ENCODE measurements around the gene NOPCHAP1. TPM values are rescaled to one million over a fixed set of nuclear protein-coding genes. Genes with fewer than 3 reads are reported as not detected.
"Not testable (repeated sequence)": the region's sequence is repeated elsewhere in the genome, so short reads cannot be mapped to it uniquely, and the experiment has no call there.

The NOPCHAP1 gene, protein sequence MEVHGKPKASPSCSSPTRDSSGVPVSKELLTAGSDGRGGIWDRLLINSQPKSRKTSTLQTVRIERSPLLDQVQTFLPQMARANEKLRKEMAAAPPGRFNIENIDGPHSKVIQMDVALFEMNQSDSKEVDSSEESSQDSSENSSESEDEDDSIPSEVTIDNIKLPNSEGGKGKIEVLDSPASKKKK
- 9.8 and 10.2 TPM in 2 replicates for total RNA-seq (2014; rRNA removed; shearing (Covaris generic))

DNA sequence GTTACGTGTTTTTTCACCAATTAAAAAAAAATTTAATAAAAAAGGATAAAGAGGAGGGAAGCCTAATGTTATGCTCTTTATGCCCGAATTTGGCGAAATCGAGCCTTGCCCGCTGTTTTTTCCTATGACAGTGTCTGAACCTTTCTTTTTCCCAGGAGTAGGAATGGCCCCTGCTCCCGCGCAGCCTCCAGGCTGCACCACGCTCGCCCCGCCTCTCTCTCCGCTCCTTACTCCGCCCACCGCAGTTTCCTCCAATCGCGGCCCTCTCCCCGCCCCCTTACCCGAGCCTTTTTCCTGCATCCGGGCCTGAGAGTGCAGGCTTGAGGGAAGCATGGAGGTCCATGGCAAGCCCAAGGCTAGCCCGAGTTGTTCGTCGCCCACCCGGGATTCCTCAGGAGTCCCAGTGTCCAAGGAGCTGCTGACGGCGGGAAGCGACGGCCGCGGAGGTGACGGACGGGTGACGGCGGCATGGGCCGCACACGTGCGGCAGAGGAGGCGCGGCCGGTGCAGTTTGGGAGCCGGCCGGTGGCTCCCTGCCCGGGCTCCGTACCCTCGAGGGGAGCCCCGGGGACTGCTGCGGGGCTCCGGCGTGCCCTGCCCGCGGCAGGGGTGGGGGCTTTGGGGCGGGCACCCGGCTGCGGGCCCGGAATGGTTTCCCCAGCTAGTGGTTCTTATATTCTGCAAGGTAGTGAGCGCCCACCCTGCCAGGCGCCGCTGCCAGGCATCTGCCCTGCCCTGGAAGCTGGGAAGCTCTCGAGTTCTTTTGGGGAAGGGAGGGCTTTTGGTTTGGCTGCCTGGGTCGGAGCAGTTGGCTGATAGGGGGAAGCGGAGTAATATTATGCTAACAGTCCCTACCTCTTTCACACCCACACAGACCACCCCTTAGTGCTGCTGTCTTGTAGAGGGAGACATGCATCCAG is at the start of gene NOPCHAP1:
NOPCHAP1 (plus strand) TSS at position 295 of the 920 bp plus-strand sequence; CDS start at position 332, 37 bp downstream.
- Histone ChIP-seq H3K36me3 (peaks cover 25% of the 10 kb centered on the region), H3K4me3 (peak within 1 kb of the TSS; percentile 98), H3K4me1 (peaks cover 8% of the 10 kb centered on the region; the same call in 1 of the 2 replicates), H3K27me3 (no peaks in the 10 kb centered on the region), H3K27ac (peak within 1 kb of the TSS; percentile 69), H3K9me3 (replicated peaks) (no peaks in the 10 kb centered on the region; the same call in 1 of the 2 replicates)
- DNase-seq: peak; percentile 92 to 94

DNA sequence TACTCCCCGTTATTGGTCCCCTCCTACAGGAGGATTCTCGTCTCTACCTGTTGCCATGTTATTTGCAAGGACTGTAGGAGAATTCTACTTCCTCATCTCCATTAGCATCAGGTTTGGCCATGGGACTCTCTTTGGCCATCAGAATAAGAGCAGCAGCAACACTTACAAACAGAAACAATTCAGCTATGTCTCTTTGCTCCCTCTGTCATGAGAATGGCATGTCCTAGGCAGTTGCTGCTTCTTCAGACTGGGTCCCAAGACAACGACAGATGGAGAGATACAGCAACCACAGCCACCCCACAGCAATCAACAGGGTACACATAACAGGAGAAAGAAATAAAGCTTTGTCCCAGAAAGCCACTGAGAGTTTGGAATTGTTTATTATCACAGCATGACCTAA is 47.7 kb upstream of the NOPCHAP1 start:
- DNase-seq: peak in 1 of 2 experiments; percentile 16
- no peak overlapping the region for H3K27ac ChIP-seq
- no peaks in the 10 kb centered on the region for H3K9me3 ChIP-seq (replicated peaks)
- no peak overlapping the region for H3K4me3 ChIP-seq
- H3K36me3 ChIP-seq: no peaks in the 10 kb centered on the region
- no peaks in the 10 kb centered on the region for H3K27me3 ChIP-seq
- H3K4me1 ChIP-seq: no peaks in the 10 kb centered on the region

DNA sequence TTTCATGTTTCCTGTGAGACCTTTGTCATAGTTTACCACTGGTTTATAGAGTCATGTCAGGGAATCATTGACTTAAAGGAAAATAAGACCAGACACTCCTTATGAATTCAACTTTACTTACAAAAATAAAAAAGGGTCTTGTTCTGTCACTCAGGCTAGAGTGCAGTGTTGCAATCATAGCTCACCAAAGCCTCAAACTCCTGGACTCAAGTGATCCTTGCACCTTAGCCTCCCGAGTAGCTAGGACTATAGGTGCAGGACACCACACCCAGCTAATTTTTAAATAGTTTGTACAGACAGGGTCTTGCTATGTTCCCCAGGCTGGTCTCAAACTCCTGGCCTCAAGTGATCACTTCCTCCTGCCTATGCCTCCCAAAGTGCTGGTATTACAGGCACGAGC is 47.0 kb upstream of the NOPCHAP1 start:
- H3K4me1 ChIP-seq: no peaks in the 10 kb centered on the region
- no peaks in the 10 kb centered on the region for H3K36me3 ChIP-seq
- H3K9me3 ChIP-seq (replicated peaks): no peaks in the 10 kb centered on the region
- no peak overlapping the region for H3K27ac ChIP-seq
- no peak overlapping the region for H3K4me3 ChIP-seq
- H3K27me3 ChIP-seq: no peaks in the 10 kb centered on the region
- no peak for DNase-seq

DNA sequence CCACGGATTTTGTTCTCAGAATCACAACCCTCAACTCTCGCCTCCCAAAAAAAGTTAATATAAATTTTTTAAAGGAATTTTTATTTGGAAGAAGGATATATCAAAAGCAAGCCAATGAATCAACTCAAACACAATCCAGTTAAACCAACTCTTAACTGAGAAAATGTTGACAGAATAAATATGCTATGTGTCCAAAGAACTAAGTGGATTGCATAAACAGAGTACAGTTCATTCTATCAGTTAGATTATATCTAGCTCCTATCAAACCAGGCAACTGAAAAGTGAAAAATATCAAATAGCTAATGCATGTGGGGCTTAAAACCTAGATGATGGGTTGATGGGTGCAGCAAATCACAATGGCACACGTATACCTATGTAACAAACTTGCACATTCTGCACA is 44.7 kb upstream of the NOPCHAP1 start:
- Histone ChIP-seq H3K27me3 (no peaks in the 10 kb centered on the region), H3K4me3 (no peak overlapping the region), H3K9me3 (replicated peaks) (no peaks in the 10 kb centered on the region), H3K4me1 (no peaks in the 10 kb centered on the region), H3K36me3 (no peaks in the 10 kb centered on the region), H3K27ac (no peak overlapping the region)
- no peak for DNase-seq

DNA sequence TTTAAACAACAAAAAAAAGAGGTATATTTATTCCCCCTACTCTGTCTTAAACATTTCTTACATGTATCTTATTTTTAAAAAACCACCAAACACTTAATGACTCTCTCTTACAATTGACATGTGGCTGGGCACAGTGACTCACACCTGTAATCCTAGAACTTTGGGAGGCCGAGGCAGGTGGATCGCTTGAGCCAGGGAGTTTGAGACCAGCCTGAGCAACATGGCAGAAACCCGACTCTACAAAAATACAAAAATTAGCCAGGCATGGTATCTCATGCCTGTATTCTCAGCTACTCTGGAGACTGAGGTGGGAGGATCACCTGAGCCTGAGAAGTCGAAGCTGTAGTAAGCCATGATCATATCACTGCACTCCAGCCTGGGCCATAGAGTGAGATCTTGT is 44.0 kb upstream of the NOPCHAP1 start:
- H3K27ac ChIP-seq: no peak overlapping the region
- H3K4me1 ChIP-seq: no peaks in the 10 kb centered on the region
- no peak for DNase-seq
- no peak overlapping the region for H3K4me3 ChIP-seq
- H3K27me3 ChIP-seq: no peaks in the 10 kb centered on the region
- H3K9me3 ChIP-seq (replicated peaks): no peaks in the 10 kb centered on the region
- H3K36me3 ChIP-seq: no peaks in the 10 kb centered on the region

DNA sequence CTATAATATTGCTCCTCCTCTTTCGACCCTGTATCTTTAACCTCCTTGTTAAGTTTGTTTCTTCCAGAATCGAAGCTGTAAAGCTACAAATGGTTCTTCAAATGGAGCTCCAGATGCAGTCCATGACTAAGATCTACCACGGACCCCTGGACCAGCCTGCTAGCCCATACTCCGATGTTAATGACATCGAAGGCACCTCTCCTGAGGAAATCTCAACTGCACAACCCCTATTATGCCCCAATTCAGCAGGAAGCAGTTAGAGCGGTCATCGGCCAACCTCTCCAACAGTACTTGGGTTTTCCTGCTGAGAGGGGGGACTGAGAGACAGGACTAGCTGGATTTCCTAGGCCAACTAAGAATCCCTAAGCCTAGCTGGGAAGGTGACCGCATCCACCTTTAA is 42.7 kb upstream of the NOPCHAP1 start:
- not testable (repeated sequence) for H3K27me3 ChIP-seq; DNase-seq; H3K27ac ChIP-seq; H3K4me3 ChIP-seq; H3K36me3 ChIP-seq; H3K9me3 ChIP-seq (replicated peaks); H3K4me1 ChIP-seq

DNA sequence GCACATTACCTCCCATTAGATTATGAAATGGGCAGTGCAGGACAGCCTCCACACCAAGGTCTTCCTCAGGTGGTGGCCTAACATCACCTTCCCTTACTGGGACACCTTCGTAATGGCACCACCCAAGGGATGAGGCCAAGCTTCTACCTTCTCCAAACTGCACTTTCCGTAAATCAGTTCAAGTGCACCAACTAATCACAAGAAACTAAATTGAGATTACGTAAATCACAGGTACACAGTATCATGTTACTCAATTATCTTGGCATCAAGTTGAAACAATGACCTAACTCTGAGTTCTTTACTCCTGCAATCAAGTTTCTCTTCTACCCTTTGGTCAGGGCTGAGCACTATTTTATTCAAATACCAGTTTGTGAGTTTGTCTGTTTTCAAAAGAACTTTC is 41.9 kb upstream of the NOPCHAP1 start:
- no peak overlapping the region for H3K27ac ChIP-seq
- H3K36me3 ChIP-seq: no peaks in the 10 kb centered on the region
- H3K4me1 ChIP-seq: no peaks in the 10 kb centered on the region
- no peaks in the 10 kb centered on the region for H3K27me3 ChIP-seq
- DNase-seq: no peak
- H3K4me3 ChIP-seq: no peak overlapping the region
- no peaks in the 10 kb centered on the region for H3K9me3 ChIP-seq (replicated peaks)

DNA sequence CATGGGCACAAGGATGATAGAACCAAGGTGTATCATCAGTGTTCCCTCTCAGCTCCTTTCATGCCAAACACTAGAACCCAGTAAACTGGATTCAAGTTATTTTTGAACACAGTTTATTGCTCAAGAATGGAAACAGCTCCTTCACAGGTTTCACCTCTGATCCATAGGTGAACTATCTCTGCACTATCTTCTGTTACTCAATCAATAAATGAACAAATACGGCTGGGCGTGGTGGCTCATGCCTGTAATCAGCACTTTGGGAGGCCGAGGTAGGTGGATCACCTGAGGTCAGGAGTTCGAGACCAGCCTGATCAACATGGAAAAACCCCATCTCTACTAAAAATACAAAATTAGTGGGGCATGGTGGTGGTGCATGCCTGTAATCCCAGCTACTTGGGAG is 37.4 kb upstream of the NOPCHAP1 start:
- H3K4me3 ChIP-seq, H3K4me1 ChIP-seq, DNase-seq: not testable (repeated sequence)

DNA sequence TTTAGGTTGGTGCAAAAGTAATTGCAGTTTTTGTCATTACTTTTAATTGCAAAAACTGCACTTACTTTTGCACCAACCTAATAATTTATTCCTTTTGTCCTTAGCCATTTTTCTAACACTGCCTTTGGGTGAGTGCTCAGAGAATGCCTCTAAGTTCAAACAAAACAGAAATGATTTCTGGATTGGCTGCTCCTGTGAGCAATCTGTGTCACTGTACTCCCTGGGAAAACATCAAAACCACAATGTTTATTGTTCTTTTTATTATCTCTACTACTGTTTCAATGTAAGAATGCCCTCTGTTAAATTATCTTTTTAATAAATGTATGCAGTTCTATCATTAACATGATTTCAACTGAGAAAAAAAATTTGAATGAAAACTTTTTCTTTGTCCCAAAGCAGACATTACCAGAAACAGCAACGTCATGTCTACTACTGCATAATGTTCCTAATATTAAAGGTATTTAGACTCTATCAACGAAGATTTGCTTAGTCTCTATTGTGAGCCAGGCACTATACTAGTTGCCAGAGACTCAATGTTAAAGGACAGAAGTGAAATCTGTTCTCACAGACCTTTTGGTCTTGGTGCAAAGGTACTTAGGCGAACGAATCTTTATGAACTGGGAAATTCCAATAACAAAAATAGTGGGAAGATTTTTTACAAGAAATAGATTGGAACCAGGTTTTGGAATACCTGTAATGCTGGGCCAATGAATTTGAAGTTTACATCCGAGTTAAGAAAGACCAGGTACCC is 34.2 kb upstream of the NOPCHAP1 start:
- 0 out of 2 replicates have a peak, but pooled peaks cover 4% of the 10 kb centered on the region for H3K27me3 ChIP-seq
- H3K27ac ChIP-seq: no peak overlapping the region
- no peak for DNase-seq
- no peak overlapping the region for H3K4me3 ChIP-seq
- no peaks in the 10 kb centered on the region for H3K9me3 ChIP-seq (replicated peaks)
- no peaks in the 10 kb centered on the region for H3K4me1 ChIP-seq
- no peaks in the 10 kb centered on the region for H3K36me3 ChIP-seq

More for the DNA sequence above, 37.4 kb upstream of the NOPCHAP1 start:
- H3K9me3 ChIP-seq (replicated peaks); H3K27ac ChIP-seq; H3K27me3 ChIP-seq; H3K36me3 ChIP-seq: not testable (repeated sequence)

DNA sequence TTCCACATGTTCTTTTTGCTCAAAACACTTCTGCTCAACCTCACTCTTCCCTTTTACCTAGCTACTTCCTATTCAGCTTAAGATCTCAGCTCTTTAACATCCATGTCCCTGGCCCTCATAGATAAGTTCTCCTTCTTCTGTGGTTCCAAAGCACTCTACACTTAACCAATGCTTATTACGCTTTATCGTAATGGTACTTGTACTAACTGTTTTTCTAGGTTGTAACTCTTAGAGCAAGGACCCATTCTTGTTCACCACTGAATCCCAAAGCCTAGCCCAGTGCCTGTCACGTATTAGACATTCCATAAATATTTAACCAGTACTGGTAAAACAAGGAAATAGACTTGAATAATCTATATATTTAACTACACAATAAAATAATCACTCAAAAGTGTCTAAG is 33.3 kb upstream of the NOPCHAP1 start:
- no peaks in the 10 kb centered on the region for H3K36me3 ChIP-seq

DNA sequence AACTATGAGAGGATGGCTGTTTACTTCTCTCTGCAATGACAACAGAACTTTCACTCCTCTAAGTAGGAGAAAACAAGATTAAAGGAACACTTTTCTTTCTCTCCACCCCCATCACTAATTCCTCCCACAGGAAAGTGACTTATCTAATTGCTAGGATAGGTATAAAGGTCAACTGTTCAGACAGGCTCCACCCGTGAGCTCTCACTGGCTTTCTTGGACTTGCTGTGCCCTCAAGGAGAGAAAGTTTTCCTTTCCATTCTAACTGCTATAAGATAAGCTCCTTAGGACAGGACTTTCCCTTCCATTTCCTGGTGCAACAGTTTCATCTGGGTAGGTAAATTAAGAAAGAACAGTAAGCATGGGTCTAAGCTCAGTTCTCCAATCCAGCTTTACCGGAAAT is 32.8 kb upstream of the NOPCHAP1 start:
- Histone ChIP-seq H3K36me3 (no peaks in the 10 kb centered on the region), H3K4me1 (no peaks in the 10 kb centered on the region; the same call in 1 of the 2 replicates), H3K27me3 (0 out of 2 replicates have a peak, but pooled peaks cover 8% of the 10 kb centered on the region), H3K27ac (no peak overlapping the region), H3K9me3 (replicated peaks) (no peaks in the 10 kb centered on the region), H3K4me3 (no peak overlapping the region)
- DNase-seq: no peak

More for the DNA sequence above, 33.3 kb upstream of the NOPCHAP1 start:
- Histone ChIP-seq H3K4me3 (no peak overlapping the region), H3K27ac (no peak overlapping the region), H3K9me3 (replicated peaks) (no peaks in the 10 kb centered on the region), H3K27me3 (0 out of 2 replicates have a peak, but pooled peaks cover 8% of the 10 kb centered on the region), H3K4me1 (no peaks in the 10 kb centered on the region; the same call in 1 of the 2 replicates)
- DNase-seq: no peak

DNA sequence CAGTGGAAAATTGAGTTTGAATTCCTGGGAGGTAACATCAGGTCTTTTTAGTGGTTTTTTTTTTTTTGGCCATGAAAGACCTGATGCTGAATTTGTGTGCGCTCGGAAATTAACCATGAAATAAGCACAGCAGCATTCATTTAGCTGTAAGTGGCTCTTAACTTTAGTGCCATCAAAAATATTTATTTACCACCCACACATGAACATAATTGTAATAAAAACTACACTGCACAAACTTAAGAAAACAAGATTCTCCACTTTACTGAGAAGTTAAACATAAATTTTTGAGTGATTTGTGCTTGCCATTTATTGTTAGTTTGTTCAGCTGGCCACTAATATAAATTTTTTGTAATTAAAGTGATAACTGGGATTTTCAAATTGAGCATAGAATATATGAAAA is 30.4 kb upstream of the NOPCHAP1 start:
- H3K36me3 ChIP-seq: no peaks in the 10 kb centered on the region
- no peak for DNase-seq
- no peak overlapping the region for H3K4me3 ChIP-seq
- 0 out of 2 replicates have a peak, but pooled peaks cover 8% of the 10 kb centered on the region for H3K27me3 ChIP-seq
- H3K9me3 ChIP-seq (replicated peaks): no peaks in the 10 kb centered on the region
- H3K4me1 ChIP-seq: no peaks in the 10 kb centered on the region; the same call in 1 of the 2 replicates
- no peak overlapping the region for H3K27ac ChIP-seq

DNA sequence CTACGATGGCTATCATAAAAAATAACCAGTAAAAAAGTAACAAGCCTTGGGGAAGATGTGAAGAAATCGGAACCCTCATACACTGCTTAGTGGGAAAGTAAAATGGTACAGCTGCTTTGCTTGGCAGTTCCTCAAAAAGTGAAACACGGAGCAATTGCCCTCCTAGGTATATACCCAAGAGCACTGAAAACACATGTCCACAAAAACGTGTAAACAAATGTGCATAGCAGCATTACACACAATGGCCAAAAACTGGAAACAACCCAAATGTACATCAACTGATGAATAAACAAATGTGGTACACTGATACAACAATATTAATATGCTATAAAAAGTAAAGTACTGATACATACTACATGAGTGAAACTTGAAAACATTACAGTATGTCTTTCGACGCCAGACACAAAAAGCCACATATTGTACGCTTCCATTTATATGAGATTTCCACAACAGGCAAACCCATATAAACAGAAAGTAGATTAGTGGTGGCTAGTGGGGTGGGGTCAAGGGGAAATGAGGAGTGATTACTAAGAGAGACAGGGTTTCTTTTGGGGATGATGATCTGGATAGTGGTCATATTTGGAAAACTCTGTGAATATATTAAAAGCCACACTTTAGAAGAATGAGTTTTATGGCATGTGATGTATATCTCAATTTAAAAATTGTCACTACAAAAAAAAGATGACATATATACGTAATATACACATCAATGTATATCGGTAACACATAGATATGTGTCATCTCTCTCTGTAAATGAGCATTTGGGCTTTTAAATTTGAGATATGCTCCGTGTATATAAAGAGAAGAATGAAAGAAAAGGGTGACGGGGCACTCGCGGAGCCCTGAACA is 29.0 kb upstream of the NOPCHAP1 start:
- Histone ChIP-seq H3K27ac (no peak overlapping the region), H3K4me1 (no peaks in the 10 kb centered on the region; the same call in 1 of the 2 replicates), H3K4me3 (peak overlapping the region; percentile 77), H3K9me3 (replicated peaks) (no peaks in the 10 kb centered on the region), H3K27me3 (0 out of 2 replicates have a peak, but pooled peaks cover 8% of the 10 kb centered on the region), H3K36me3 (no peaks in the 10 kb centered on the region)
- no peak for DNase-seq

DNA sequence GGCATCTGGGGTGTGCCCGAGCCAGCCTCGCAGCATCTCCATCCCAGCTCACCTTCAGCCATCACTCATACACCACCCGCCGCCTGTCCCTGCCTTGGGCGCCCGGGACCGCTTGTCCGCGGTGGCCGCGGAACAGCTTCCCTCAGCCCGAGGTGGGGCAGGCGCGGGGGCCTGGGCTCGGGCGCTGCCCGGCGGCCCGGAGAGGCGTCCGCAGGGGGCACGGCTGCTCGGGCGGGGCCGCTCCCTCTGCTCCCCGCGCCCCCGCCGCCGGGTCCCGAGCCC is 28.5 kb upstream of the NOPCHAP1 start:
- H3K27ac ChIP-seq: no peak overlapping the region
- peak overlapping the region; percentile 77 for H3K4me3 ChIP-seq
- H3K36me3 ChIP-seq: no peaks in the 10 kb centered on the region
- 0 out of 2 replicates have a peak, but pooled peaks cover 8% of the 10 kb centered on the region for H3K27me3 ChIP-seq
- H3K4me1 ChIP-seq: no peaks in the 10 kb centered on the region; the same call in 1 of the 2 replicates
- no peaks in the 10 kb centered on the region for H3K9me3 ChIP-seq (replicated peaks)
- DNase-seq: peak; percentile 9 to 21
